ENCODE measurements around the gene PLEKHM2. TPM values are rescaled to one million over a fixed set of nuclear protein-coding genes. Genes with fewer than 3 reads are reported as not detected.

PLEKHM2 gene
- total and polyA plus RNA-seq, 2 of the 8 experiments (the other 6 are each of a cell fraction or from before 2014, with no cell fraction given) = 38.3 to 47.6 TPM

DNA sequence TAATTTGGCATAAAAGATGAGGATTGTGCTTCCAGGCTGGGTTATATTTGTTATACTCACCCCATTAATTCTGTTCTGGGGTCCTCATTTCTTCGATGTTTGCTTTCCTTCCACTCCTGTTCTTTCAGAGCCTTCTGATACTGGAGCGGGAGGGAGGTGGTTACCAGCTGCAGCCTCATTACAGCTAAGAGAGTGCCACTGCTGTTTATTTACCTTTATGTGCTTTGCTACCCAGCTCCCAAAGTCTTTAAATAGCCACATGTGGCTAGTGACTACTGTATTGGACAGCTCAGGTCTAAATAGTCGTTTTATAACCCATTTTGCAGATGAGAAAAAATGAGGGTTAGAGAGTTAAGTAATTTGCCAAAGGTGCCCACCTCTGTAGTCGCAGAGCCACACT lies 25.1 kb downstream of the PLEKHM2 start:
- Histone ChIP-seq H3K4ac (replicated peaks; ENCODE audit: insufficient read length, low read depth, low read length) (no peak overlapping the region), H3K23me2 (ENCODE audit: low read depth, low read length) (no peaks in the 10 kb centered on the region), H3K23ac (ENCODE audit: insufficient read length) (no peak overlapping the region), H3K9me3 (ENCODE audit: insufficient read depth in 2 of 2, low read depth in 1 of 2, low read length in 1 of 2) (no peaks in the 10 kb centered on the region), H2BK12ac (ENCODE audit: low read depth, low read length) (no peak overlapping the region), H3K79me2 (ENCODE audit: control insufficient read depth in 1 of 2, insufficient read depth in 2 of 2, low read length in 2 of 2) (0 out of 4 replicates have a peak, but pooled peaks cover 0 to 3% of the 10 kb centered on the region in 2 experiments), H3K79me1 (ENCODE audit: low read depth, low read length) (peaks cover 4% of the 10 kb centered on the region), H3K18ac (ENCODE audit: extremely low read depth, low read length) (no peak overlapping the region), H3K4me1 (replicated peaks in 1 of 4; ENCODE audit: control insufficient read depth in 3 of 4, insufficient read depth in 4 of 4, low read length in 3 of 4) (no peaks in the 10 kb centered on the region), H3K4me2 (ENCODE audit: insufficient read depth in 1 of 2, low read depth in 2 of 2, low read length in 2 of 2) (no peak overlapping the region), H2BK15ac (ENCODE audit: low read length) (no peak overlapping the region), H4K5ac (ENCODE audit: insufficient read length, low read depth, low read length) (no peak overlapping the region), H2BK5ac (ENCODE audit: low read depth, low read length) (no peak overlapping the region), H3K56ac (replicated peaks; ENCODE audit: insufficient read length, low read depth, low read length) (no peak overlapping the region), H3K14ac (ENCODE audit: insufficient read length) (no peak overlapping the region), H2AFZ (ENCODE audit: low read length) (no peak overlapping the region), H3K27ac (ENCODE audit: low read depth, low read length) (no peak overlapping the region), H3K27me3 (replicated peaks in 1 of 4; ENCODE audit: control insufficient read depth in 3 of 4, extremely low read depth in 1 of 4, insufficient read depth in 3 of 4, low read length in 3 of 4) (no peaks in the 10 kb centered on the region), H2BK20ac (ENCODE audit: low read length) (no peak overlapping the region), H3K4me3 (ENCODE audit: extremely low read depth in 1 of 4, insufficient read depth in 2 of 4, low read depth in 3 of 4, low read length in 4 of 4) (no peak overlapping the region), H4K20me1 (replicated peaks in 1 of 2; ENCODE audit: control insufficient read depth in 1 of 2, insufficient read depth in 2 of 2, low read length in 2 of 2) (peaks cover 3 to 6% of the 10 kb centered on the region in 2 experiments), H4K8ac (ENCODE audit: extremely low read depth, insufficient read depth, low read length) (no peak overlapping the region), H4K91ac (replicated peaks; ENCODE audit: insufficient read length, low read length) (no peak overlapping the region), H2BK120ac (replicated peaks; ENCODE audit: low read depth, low read length) (no peak overlapping the region), H3K9ac (replicated peaks in 1 of 4; ENCODE audit: extremely low read depth in 1 of 4, low read depth in 3 of 4, low read length in 3 of 4) (no peak overlapping the region), H3K36me3 (ENCODE audit: control insufficient read depth in 2 of 4, insufficient read depth in 4 of 4, low read length in 3 of 4) (no peaks in the 10 kb centered on the region), H2AK5ac (ENCODE audit: low read depth, low read length) (no peak overlapping the region)
- no peak for FAIRE-seq
- 95% methylated on average over 4 of the region's 4 CpGs; no CpG with 5 or more reads in 1 of the 2 experiments for WGBS, 2 experiments (ENCODE audit: extremely low coverage in 1 of 2, insufficient coverage in 1 of 2, insufficient read length in 1 of 2, insufficient replicate concordance in 2 of 2, low coverage in 1 of 2, low lambda C conversion rate in 2 of 2, missing lambda C conversion rate in 1 of 2)
- POLR2A ChIA-PET (ENCODE audit: partially characterized antibody) = interaction anchor here (1.7 kb wide), 1 partner anchor 12 kb away, joined by 5 read pairs; no protein-coding TSS in a partner anchor
- DNase-seq (ENCODE audit: low read depth in 1 of 2, low spot score in 2 of 2) = no peak
- CTCF ChIA-PET (ENCODE audit: partially characterized antibody) = interaction anchor here (1.6 to 2.0 kb wide), 3 partner anchors 9 to 32 kb away, joined by 4 to 9 read pairs (median 6); partner anchors contain the start of gene TMEM82
- TF ChIP-seq, protein P1, sequence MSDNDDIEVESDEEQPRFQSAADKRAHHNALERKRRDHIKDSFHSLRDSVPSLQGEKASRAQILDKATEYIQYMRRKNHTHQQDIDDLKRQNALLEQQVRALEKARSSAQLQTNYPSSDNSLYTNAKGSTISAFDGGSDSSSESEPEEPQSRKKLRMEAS (IDR thresholded peaks at IDR 0.05) = no peak
- TF ChIP-seq, protein P2, sequence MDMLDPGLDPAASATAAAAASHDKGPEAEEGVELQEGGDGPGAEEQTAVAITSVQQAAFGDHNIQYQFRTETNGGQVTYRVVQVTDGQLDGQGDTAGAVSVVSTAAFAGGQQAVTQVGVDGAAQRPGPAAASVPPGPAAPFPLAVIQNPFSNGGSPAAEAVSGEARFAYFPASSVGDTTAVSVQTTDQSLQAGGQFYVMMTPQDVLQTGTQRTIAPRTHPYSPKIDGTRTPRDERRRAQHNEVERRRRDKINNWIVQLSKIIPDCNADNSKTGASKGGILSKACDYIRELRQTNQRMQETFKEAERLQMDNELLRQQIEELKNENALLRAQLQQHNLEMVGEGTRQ (IDR thresholded peaks at IDR 0.05; ENCODE audit: low read length) = no peak
- TF ChIP-seq SUZ12 (IDR thresholded peaks at IDR 0.05; ENCODE audit: low read length) (no peak), KDM1A (IDR thresholded peaks at IDR 0.05; ENCODE audit: borderline replicate concordance, low read length) (no peak), POLR2A (IDR thresholded peaks at IDR 0.05; ENCODE audit: control extremely low read depth in 1 of 2, low read depth in 2 of 2, low read length in 2 of 2) (no peak), EGR1 (IDR thresholded peaks at IDR 0.05; ENCODE audit: borderline replicate concordance, low read depth, low read length) (no peak), GTF2F1 (IDR thresholded peaks at IDR 0.05; ENCODE audit: borderline replicate concordance, low read depth, low read length) (no peak), SP2 (IDR thresholded peaks at IDR 0.05; ENCODE audit: low read length) (no peak), CBX8 (IDR thresholded peaks at IDR 0.05; ENCODE audit: borderline replicate concordance, low read depth, low read length) (no peak), SAP30 (IDR thresholded peaks at IDR 0.05; ENCODE audit: insufficient read depth, insufficient replicate concordance, low read length) (no peak), SIN3A (conservative IDR thresholded peaks at IDR 0.05 in 1 of 2, IDR thresholded peaks at IDR 0.05 in 1 of 2; ENCODE audit: low read depth in 1 of 2, low read length in 2 of 2) (no peak), HDAC6 (IDR thresholded peaks at IDR 0.05; ENCODE audit: low read depth, low read length) (no peak), PHF8 (conservative IDR thresholded peaks at IDR 0.05; ENCODE audit: low read depth, low read length) (no peak)

All from H1 (cell line).